ENCODE results near the gene PAGE4. TPM values are rescaled to one million over a fixed set of nuclear protein-coding genes. Genes with fewer than 3 reads are reported as not detected.

Gene PAGE4
- not detected in 5 replicates for total RNA-seq (2022; extraction: Qiagen RNA extraction)

GRCh38 chrX:49829016-49829415 lies at the start of gene PAGE4:
PAGE4 (plus strand) TSS chrX:49829303; CDS start chrX:49830429, 1,126 bp downstream.

DNA sequence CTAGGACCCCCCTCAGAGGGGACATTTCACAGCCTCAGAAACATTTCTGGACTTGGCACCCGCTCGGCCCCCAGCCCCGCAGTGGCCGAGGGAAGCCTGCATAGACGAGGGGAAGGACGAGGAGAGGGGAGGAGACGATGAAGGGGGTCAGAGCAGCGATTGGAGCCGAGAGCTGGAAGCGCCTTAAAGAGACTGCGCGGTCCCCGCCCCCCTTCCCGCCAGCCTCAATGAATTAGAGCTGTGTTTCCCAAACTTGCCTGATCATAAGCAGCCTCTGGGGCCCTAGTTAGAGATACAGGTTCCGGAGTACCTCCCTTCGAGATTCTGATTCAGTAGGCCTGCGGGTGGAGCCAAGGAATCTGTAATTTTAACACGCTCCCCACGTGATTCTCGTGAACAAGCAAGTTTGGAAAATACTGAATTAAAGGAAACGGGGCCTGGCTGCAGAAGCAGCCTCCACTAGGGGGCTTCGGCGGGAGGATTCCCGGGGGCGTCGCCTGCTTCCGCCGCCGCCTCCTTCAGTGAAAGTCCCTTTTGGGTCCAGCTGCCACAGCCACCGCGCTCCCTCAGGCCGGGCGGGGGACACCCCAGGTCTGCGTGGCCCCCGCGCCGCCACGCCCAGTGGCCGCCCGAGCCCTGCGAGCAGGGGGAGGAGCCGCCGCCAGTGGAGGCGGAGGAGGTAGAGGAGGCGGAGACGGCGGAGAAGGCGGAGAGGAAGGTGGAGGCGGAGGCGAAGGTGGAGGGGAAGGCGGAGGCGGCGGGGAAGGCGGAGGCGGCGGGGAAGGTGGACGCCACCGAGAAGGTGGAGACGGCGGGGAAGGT lies 49.9 kb downstream of the PAGE4 start, which contains the start of gene USP27X:
TSS of gene USP27X (plus strand) at position 651 of the 822 bp plus-strand sequence. CDS start 824 bp downstream, outside the sequence.

Other genes starting within 250 kb of the PAGE4 start
- not detected in 5 replicates for gene GAGE12H, start 249.4 kb upstream of the PAGE4 start, total RNA-seq (2022; extraction: Qiagen RNA extraction)
- not detected in 5 replicates for gene GAGE2A, start 239.8 kb upstream of the PAGE4 start, total RNA-seq (2022; extraction: Qiagen RNA extraction)
- gene GAGE1, start 230.3 kb upstream of the PAGE4 start, total RNA-seq (2022; extraction: Qiagen RNA extraction): not detected in 5 replicates
- 0.29 TPM in 1 of 5 replicates, not detected in the others for gene PAGE1, start 133.3 kb upstream of the PAGE4 start, total RNA-seq (2022; extraction: Qiagen RNA extraction)
- 2.9 to 5.2 TPM (median 4.4 TPM) in 5 replicates for gene USP27X, start 50.2 kb downstream of the PAGE4 start, total RNA-seq (2022; extraction: Qiagen RNA extraction)
- gene CLCN5, start 93.3 kb downstream of the PAGE4 start, total RNA-seq (2022; extraction: Qiagen RNA extraction): 1.6 to 4.0 TPM (median 2.6 TPM) in 5 replicates